Stimulated activated naive CD8-positive, alpha-beta T cell treated with anti-CD3 and anti-CD28 coated beads, Interleukin-15, Interleukin-2, amounts not matched to agents 100 U/mL and 50 U/mL, for 24 hours (primary cell): ENCODE measurements around the gene USP54.

Source experiments
- ATAC-seq: fragments of 150-1000 bp; cut with Tn5 transposase; one replicate; pipeline ENCODE4 v1.10.0; 2021
- DNase-seq: peaks from one replicate; pipeline ENCODE4 v3.0.0; 2021

The USP54 gene

GRCh38 chr10:73467206-73467605, 123.9 kb downstream of the USP54 start:
- DNase-seq = no peak
- no peak for ATAC-seq

GRCh38 chr10:73465978-73466726, 125.0 kb downstream of the USP54 start:
- DNase-seq = no peak
- ATAC-seq = no peak

GRCh38 chr10:73460897-73461296, 130.2 kb downstream of the USP54 start:
- ATAC-seq (no peak), DNase-seq (no peak)

- DNase-seq (no peak), ATAC-seq (no peak)
These were observed 131.3 kb downstream of the USP54 start for GRCh38 chr10:73459683-73460314.

GRCh38 chr10:73456187-73456890, 134.8 kb downstream of the USP54 start:
- ATAC-seq (no peak), DNase-seq (no peak)

GRCh38 chr10:73449113-73449512, 142.0 kb downstream of the USP54 start:
- no peak for DNase-seq
- no peak for ATAC-seq

- no peak for ATAC-seq
- DNase-seq = no peak
These were observed 142.8 kb downstream of the USP54 start for GRCh38 chr10:73448384-73448783.
